Panc1 (cell line): ENCODE data around the gene ARHGEF26.

Source experiments
- CTCF ChIP-seq: fragments of 450-650 bp; IDR thresholded peaks from 2 replicates; pipeline ENCODE4 v1.5.1; 2017; ENCODE audit warnings: mild to moderate bottlenecking
- POLR2AphosphoS5 ChIP-seq: IDR thresholded peaks from 2 replicates; pipeline ENCODE4 v1.6.1; 2012; ENCODE audit warnings: mild to moderate bottlenecking, low read depth, low read length, moderate library complexity

GRCh38 chr3:154100556-154100955 is 20.6 kb upstream of the ARHGEF26 start:
- TF ChIP-seq POLR2AphosphoS5 (no peak), CTCF (no peak)
